HepG2 (cell line): ENCODE measurements around the gene KLHDC4. TPM values are rescaled to one million over a fixed set of nuclear protein-coding genes. Genes with fewer than 3 reads are reported as not detected.

Experiments
- AKAP8 ChIP-seq: sonication (generic); formaldehyde crosslinking; IDR thresholded peaks from 2 replicates; pipeline ENCODE4 v1.5.1; 2020; ENCODE audit warnings: mild to moderate bottlenecking, missing genetic modification reagents
- CBX2 ChIP-seq, 2 experiments: fragments of 200-600 bp in 1 of 2; sonication (generic); formaldehyde crosslinking in 1 of 2; IDR thresholded peaks; 2 replicates each; pipeline versions ENCODE4 v1.7.0 to v1.8.1; 2018 to 2022; ENCODE audit warnings: low read depth in 2 of 2, low read length in 1 of 2, mild to moderate bottlenecking in 1 of 2, missing genetic modification reagents in 1 of 2
- FOXA1 ChIP-seq, 2 experiments: fragments of 450-650 bp in 1 of 2; sonication (generic) in 1 of 2; formaldehyde crosslinking in 1 of 2; IDR thresholded peaks; 2 replicates each; pipeline versions ENCODE4 v1.4.0 to v1.6.1; 2016 to 2020; ENCODE audit warnings: missing genetic modification reagents in 1 of 2
- FOXA3 ChIP-seq: IDR thresholded peaks from 2 replicates; pipeline ENCODE4 v1.6.1; 2016; ENCODE audit warnings: missing genetic modification reagents, missing compliant biosample characterization
- GABPB1 ChIP-seq: IDR thresholded peaks from 2 replicates; pipeline ENCODE4 v1.6.1; 2016; ENCODE audit warnings: mild to moderate bottlenecking, missing genetic modification reagents, moderate library complexity, missing compliant biosample characterization
- GATAD2A ChIP-seq: IDR thresholded peaks from 2 replicates; pipeline ENCODE4 v1.6.1; 2016
- JUN ChIP-seq: sonication (generic); formaldehyde crosslinking; IDR thresholded peaks from 2 replicates; pipeline ENCODE4 v1.4.0; 2020; ENCODE audit warnings: mild to moderate bottlenecking, missing genetic modification reagents
- KMT2A ChIP-seq: sonication (generic); formaldehyde crosslinking; IDR thresholded peaks from 2 replicates; pipeline ENCODE4 v1.4.0; 2020; ENCODE audit warnings: missing genetic modification reagents
- MZF1 ChIP-seq: sonication (generic); formaldehyde crosslinking; IDR thresholded peaks from 2 replicates; pipeline ENCODE4 v1.8.1; 2023; ENCODE audit warnings: mild to moderate bottlenecking, missing genetic modification reagents, borderline replicate concordance
- SMAD3 ChIP-seq: sonication (generic); formaldehyde crosslinking; IDR thresholded peaks from 2 replicates; pipeline ENCODE4 v1.4.0; 2020; ENCODE audit warnings: missing genetic modification reagents
- SRF ChIP-seq: IDR thresholded peaks from 2 replicates; pipeline ENCODE4 v1.6.1; 2011; ENCODE audit warnings: mild to moderate bottlenecking, low read depth, low read length, moderate library complexity
- ZNF383 ChIP-seq: sonication (generic); formaldehyde crosslinking; IDR thresholded peaks from 2 replicates; pipeline ENCODE4 v1.4.0; 2020; ENCODE audit warnings: missing genetic modification reagents, mild to moderate bottlenecking, borderline replicate concordance
- ZNF891 ChIP-seq: sonication (generic); formaldehyde crosslinking; IDR thresholded peaks from 2 replicates; pipeline ENCODE4 v1.5.0; 2020; ENCODE audit warnings: mild to moderate bottlenecking, missing genetic modification reagents
- polyA plus RNA-seq, 8 experiments: library from polyadenylated mRNA; depleted of rRNA in 3 of 8; stranded (reverse) in 7 of 8; unstranded in 1 of 8; fragments of >200 nt; fragmentation: Illumina TruSeq in 4 of 8; extraction: Trizol in 4 of 8; gene quantifications; 2 replicates each; pipeline versions ENCODE4 v1.2.1 to v1.2.3, GENCODE V29; 2011 to 2016; ENCODE audit warnings: low read depth in 4 of 8, missing spikeins in 1 of 8, mixed read lengths in 1 of 8; ENCODE audit not compliant: insufficient read depth in 1 of 8
- total RNA-seq, 5 experiments: library from RNA; depleted of rRNA; stranded (reverse); fragments of >200 nt; fragmentation: Illumina TruSeq; extraction: Trizol; gene quantifications; 2 replicates each; pipeline ENCODE4 v1.2.3, GENCODE V29; 2016; ENCODE audit warnings: low read depth in 1 of 5
- TF ChIP-seq, protein P1 (sequence below): sonication (generic); formaldehyde crosslinking; IDR thresholded peaks from 2 replicates; pipeline ENCODE4 v1.8.0; 2022; ENCODE audit warnings: mild to moderate bottlenecking, missing genetic modification reagents, moderate library complexity
- TF ChIP-seq, protein P2 (sequence below): sonication (generic); formaldehyde crosslinking; IDR thresholded peaks from 2 replicates; pipeline ENCODE4 v1.4.0; 2020; ENCODE audit warnings: missing genetic modification reagents
- TF ChIP-seq, protein P3 (sequence below): IDR thresholded peaks from 2 replicates; pipeline ENCODE4 v1.6.1; 2012; ENCODE audit warnings: low read depth, low read length, improper control_type of control experiment
- TF ChIP-seq, protein P4 (sequence below): sonication (generic); formaldehyde crosslinking; IDR thresholded peaks from 2 replicates; pipeline ENCODE4 v1.4.0; 2020; ENCODE audit warnings: missing genetic modification reagents
- TF ChIP-seq, protein P5 (sequence below): sonication (generic); formaldehyde crosslinking; IDR thresholded peaks from 2 replicates; pipeline ENCODE4 v1.4.0; 2020; ENCODE audit warnings: missing genetic modification reagents, borderline replicate concordance

KLHDC4 gene
- total and polyA plus RNA-seq, 2 of the 13 experiments (the other 11 are each of a cell fraction or from before 2014, with no cell fraction given), result 18.7 to 31.8 TPM

DNA sequence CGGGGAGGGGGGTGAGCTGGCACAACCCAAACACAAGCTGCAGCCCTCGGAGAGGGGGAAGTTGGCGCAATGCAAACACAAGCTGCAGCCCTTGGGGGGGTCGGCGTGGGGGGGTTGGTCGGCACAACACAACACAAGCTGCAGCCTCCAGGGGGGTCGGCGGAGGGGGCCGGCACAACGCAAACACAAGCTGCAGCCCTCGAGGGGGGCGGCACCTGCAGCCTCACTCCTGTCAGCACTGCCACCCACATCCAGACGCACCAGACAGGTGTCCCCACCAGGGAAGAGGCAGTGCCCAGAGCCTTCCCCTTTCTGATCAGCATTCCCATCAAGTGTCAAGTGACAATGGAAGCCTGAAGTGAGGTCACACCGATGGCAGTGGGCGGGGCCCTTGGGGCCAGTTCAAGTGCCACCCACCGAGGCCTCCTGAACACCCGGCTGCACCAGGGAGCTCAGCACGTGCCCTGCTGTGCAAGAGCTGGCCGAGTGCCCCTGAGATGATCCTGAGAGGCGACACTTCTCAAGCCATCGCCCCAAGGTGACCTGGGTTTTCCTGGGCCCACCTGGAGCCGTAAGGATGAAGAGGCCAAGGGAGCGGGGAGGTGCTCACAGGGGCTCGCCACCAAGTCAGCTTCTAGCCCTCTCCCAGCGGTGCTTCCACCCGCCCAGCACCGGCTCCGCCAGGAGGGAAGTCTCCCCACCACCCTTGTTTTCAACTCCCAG, 59.3 kb downstream of the KLHDC4 start (continued):
- peak; percentile 29; the same call in 1 of the 2 replicates for TF ChIP-seq ZNF891 (CRISPR knock-in tag)
- no peak for TF ChIP-seq ZNF383 (CRISPR knock-in tag)
- 0 out of 2 replicates have a peak, but pooled peaks have one; percentile 30 for TF ChIP-seq AKAP8 (CRISPR knock-in tag)
- 0 out of 2 replicates have a peak, but pooled peaks have one; percentile 5 for TF ChIP-seq JUN (CRISPR knock-in tag)
- TF ChIP-seq, protein P1, sequence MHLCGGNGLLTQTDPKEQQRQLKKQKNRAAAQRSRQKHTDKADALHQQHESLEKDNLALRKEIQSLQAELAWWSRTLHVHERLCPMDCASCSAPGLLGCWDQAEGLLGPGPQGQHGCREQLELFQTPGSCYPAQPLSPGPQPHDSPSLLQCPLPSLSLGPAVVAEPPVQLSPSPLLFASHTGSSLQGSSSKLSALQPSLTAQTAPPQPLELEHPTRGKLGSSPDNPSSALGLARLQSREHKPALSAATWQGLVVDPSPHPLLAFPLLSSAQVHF (CRISPR knock-in tag), result peak; percentile 43; the same call in 1 of the 2 replicates
- TF ChIP-seq MZF1 (CRISPR knock-in tag), result no peak
- TF ChIP-seq KMT2A (CRISPR knock-in tag), result 0 out of 2 replicates have a peak, but pooled peaks have one; percentile 10
- TF ChIP-seq, protein P2, sequence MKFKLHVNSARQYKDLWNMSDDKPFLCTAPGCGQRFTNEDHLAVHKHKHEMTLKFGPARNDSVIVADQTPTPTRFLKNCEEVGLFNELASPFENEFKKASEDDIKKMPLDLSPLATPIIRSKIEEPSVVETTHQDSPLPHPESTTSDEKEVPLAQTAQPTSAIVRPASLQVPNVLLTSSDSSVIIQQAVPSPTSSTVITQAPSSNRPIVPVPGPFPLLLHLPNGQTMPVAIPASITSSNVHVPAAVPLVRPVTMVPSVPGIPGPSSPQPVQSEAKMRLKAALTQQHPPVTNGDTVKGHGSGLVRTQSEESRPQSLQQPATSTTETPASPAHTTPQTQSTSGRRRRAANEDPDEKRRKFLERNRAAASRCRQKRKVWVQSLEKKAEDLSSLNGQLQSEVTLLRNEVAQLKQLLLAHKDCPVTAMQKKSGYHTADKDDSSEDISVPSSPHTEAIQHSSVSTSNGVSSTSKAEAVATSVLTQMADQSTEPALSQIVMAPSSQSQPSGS (CRISPR knock-in tag), result no peak
- TF ChIP-seq GATAD2A, result peak; percentile 27; the same call in 1 of the 2 replicates
- no peak for TF ChIP-seq FOXA1 (IDR thresholded peaks at IDR 0.05)
- TF ChIP-seq FOXA1 (CRISPR knock-in tag; IDR thresholded peaks at IDR 0.05), result peak; percentile 33
- TF ChIP-seq, protein P3, sequence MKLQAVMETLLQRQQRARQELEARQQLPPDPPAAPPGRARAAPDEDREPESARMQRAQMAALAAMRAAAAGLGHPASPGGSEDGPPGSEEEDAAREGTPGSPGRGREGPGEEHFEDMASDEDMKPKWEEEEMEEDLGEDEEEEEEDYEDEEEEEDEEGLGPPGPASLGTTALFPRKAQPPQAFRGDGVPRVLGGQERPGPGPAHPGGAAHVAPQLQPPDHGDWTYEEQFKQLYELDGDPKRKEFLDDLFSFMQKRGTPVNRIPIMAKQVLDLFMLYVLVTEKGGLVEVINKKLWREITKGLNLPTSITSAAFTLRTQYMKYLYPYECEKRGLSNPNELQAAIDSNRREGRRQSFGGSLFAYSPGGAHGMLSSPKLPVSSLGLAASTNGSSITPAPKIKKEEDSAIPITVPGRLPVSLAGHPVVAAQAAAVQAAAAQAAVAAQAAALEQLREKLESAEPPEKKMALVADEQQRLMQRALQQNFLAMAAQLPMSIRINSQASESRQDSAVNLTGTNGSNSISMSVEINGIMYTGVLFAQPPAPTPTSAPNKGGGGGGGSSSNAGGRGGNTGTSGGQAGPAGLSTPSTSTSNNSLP, result no peak
- TF ChIP-seq, protein P4, sequence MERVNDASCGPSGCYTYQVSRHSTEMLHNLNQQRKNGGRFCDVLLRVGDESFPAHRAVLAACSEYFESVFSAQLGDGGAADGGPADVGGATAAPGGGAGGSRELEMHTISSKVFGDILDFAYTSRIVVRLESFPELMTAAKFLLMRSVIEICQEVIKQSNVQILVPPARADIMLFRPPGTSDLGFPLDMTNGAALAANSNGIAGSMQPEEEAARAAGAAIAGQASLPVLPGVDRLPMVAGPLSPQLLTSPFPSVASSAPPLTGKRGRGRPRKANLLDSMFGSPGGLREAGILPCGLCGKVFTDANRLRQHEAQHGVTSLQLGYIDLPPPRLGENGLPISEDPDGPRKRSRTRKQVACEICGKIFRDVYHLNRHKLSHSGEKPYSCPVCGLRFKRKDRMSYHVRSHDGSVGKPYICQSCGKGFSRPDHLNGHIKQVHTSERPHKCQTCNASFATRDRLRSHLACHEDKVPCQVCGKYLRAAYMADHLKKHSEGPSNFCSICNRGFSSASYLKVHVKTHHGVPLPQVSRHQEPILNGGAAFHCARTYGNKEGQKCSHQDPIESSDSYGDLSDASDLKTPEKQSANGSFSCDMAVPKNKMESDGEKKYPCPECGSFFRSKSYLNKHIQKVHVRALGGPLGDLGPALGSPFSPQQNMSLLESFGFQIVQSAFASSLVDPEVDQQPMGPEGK (CRISPR knock-in tag), result peak; percentile 100
- TF ChIP-seq SRF, result no peak
- TF ChIP-seq, protein P5, sequence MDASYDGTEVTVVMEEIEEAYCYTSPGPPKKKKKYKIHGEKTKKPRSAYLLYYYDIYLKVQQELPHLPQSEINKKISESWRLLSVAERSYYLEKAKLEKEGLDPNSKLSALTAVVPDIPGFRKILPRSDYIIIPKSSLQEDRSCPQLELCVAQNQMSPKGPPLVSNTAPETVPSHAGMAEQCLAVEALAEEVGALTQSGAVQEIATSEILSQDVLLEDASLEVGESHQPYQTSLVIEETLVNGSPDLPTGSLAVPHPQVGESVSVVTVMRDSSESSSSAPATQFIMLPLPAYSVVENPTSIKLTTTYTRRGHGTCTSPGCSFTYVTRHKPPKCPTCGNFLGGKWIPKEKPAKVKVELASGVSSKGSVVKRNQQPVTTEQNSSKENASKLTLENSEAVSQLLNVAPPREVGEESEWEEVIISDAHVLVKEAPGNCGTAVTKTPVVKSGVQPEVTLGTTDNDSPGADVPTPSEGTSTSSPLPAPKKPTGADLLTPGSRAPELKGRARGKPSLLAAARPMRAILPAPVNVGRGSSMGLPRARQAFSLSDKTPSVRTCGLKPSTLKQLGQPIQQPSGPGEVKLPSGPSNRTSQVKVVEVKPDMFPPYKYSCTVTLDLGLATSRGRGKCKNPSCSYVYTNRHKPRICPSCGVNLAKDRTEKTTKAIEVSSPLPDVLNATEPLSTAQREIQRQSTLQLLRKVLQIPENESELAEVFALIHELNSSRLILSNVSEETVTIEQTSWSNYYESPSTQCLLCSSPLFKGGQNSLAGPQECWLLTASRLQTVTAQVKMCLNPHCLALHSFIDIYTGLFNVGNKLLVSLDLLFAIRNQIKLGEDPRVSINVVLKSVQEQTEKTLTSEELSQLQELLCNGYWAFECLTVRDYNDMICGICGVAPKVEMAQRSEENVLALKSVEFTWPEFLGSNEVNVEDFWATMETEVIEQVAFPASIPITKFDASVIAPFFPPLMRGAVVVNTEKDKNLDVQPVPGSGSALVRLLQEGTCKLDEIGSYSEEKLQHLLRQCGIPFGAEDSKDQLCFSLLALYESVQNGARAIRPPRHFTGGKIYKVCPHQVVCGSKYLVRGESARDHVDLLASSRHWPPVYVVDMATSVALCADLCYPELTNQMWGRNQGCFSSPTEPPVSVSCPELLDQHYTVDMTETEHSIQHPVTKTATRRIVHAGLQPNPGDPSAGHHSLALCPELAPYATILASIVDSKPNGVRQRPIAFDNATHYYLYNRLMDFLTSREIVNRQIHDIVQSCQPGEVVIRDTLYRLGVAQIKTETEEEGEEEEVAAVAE, result no peak
- no peak for TF ChIP-seq FOXA3 (CRISPR knock-in tag)
- peak; percentile 56; the same call in 1 of the 2 replicates for TF ChIP-seq GABPB1 (CRISPR knock-in tag)
- TF ChIP-seq SMAD3, result no peak
- TF ChIP-seq CBX2 (IDR thresholded peaks at IDR 0.05; ENCODE audit: low read depth, low read length), result no peak
- TF ChIP-seq CBX2 (CRISPR knock-in tag; IDR thresholded peaks at IDR 0.05; ENCODE audit: low read depth), result no peak
